HTERT RPE-1 (cell line): ENCODE results near the gene LACTBL1.
"Not testable (repeated sequence)": the region's sequence is repeated elsewhere in the genome, so short reads cannot be mapped to it uniquely, and the experiment has no call there.

Source experiments
- in situ Hi-C: fragments of 300-500 bp; cut with MboI; formaldehyde crosslinking; loops from 4 replicates; pipeline ENCODE4 v1.14.3; 2020; ENCODE audit warnings: low sequenced_read_pairs

The LACTBL1 gene, protein sequence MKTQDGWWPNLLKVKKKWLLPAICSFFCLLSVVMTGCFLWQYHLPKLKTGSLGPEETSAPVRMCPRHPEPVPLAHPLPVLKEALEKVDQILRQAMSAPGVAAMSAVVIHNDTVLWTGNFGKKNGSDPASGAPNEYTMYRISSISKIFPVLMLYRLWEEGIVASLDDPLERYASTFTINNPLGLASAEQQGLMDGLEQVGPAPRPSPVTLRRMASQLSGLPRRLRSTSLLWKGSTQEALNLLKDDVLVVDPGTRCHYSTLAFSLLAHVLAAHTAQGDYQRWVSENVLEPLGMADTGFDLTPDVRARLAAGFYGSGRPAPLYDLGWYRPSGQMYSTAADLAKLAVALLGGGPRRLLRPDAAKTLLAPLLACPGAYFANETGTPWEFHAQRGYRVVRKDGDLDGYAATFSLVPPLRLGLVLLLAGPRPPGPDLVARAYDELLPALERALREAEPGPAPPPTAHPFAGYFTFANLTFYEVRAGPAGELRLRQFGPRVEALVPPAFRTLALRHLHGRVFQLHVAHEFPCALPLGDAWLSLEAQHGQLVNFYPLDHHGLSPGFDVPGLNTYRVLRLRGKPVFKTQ

GRCh38 chr1:22972760-22973159 lies at the start of gene LACTBL1:
TSS of gene LACTBL1 (minus strand) at chr1:22972866. CDS start at chr1:22972316, 550 bp downstream.
- in situ Hi-C loops: no loop called here

DNA sequence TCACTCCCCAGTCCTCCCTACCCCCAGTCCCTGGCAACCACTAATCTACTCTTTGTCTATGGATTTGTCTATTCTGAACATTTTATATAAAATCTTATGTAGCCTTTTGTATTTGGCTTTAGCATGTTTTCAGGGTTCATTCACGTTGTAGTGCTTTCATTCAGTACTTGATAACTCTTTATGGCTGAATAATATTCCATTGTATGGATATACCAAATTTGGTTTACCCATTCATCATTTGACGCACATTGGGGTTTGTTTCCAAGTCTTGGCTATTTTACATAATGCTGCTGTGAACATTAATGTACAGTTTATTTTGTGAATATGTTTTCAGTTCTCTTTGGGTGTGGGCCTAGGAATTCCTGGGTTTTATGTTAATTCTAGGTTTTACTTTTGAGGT lies 49.2 kb upstream of the LACTBL1 start:
- in situ Hi-C loops: no loop called here

- in situ Hi-C loops: no loop called here
Observed at GRCh38 chr1:23020706-23021405, 48.2 kb upstream of the LACTBL1 start.

GRCh38 chr1:23019863-23020625 lies 47.4 kb upstream of the LACTBL1 start:
- in situ Hi-C loops: no loop called here

DNA sequence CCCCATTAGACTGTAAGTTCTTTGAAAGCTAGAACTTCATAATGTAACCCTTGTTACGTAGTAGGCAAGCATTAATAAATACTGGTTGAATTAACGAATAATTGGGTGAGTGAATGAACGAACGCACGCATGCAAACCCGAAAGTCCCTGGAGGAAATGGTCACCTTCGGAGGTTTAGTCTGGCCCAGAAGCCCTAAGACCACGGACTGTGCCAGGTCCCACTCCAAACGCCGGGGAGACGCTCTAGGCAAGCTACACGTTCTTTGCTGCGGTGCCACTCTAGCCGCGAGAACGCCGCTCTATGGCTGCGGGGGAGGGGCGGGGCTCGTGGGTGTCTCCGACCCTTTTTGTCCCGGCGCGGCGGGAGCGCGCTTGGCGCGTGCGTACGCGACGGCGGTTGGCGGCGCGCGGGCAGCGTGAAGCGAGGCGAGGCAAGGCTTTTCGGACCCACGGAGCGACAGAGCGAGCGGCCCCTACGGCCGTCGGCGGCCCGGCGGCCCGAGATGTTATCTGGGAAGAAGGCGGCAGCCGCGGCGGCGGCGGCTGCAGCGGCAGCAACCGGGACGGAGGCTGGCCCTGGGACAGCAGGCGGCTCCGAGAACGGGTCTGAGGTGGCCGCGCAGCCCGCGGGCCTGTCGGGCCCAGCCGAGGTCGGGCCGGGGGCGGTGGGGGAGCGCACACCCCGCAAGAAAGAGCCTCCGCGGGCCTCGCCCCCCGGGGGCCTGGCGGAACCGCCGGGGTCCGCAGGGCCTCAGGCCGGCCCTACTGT lies 46.6 kb upstream of the LACTBL1 start, which contains the start of gene KDM1A:
TSS of gene KDM1A (plus strand) at position 375 of the 769 bp plus-strand sequence. CDS start at position 504, 129 bp downstream.
- in situ Hi-C loops: no loop called here

DNA sequence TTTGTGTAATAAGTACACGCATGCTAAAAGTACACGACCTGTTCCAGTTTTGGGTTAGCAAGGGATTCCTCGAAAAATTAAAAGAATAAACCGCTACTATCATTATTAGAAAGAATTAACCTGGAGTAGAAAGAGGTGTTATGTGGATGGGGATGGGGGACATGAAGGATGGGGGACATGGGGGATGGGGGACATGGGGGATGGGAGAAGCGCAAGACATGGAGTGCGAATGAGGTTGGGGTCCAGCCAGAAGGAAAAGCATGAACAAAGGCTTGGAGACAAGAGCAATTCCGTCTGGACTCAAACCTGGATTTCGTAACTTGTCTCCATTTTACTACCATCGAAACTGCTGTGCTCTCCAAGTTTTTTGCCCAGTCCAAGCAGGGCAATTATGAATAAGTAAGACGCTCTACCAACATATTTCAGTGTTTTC lies 46.0 kb upstream of the LACTBL1 start:
- in situ Hi-C loops: no loop called here

- in situ Hi-C loops: no loop called here
Observed at GRCh38 chr1:23013657-23014056, 41.0 kb upstream of the LACTBL1 start.

DNA sequence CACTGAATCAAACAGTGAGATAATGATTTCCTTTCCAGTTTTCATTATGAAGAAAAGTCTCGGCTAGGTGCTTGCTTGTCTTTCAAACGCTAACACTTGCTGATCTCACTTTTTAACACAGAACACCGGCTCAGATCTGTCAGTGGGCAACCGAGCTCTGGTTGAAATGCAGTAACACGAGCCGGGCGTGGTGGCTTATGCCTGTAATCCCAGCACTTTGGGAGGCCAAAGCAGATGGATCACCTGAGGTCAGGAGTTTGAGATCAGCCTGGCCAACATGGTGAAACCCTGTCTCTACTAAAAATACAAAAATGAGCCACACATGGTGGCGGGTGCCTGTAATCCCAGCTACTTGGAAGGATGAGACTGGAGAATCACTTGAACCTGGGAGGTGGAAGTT lies 37.4 kb upstream of the LACTBL1 start:
- in situ Hi-C loops: not testable (repeated sequence)

DNA sequence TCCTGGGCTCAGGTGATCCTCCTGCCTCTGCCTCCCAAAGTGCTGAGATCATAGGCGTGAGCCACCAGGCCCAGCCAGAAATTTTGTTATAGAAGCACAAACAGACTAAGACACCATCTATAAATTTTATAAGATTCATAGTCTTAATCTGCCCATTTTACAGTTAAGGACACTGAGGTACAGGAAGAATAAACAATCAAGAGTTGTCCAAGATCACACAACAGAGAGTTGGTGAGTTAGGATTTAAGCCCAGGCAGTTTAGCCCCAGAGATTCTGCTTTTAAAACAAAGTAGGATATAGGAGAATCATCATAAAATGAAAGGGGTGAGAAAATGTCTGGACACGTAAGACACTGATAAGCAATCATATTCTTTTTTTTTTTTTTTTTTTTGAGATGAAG lies 36.2 kb upstream of the LACTBL1 start:
- in situ Hi-C loops: no loop called here

GRCh38 chr1:23007106-23007505 lies 34.4 kb upstream of the LACTBL1 start:
- in situ Hi-C loops: no loop called here

DNA sequence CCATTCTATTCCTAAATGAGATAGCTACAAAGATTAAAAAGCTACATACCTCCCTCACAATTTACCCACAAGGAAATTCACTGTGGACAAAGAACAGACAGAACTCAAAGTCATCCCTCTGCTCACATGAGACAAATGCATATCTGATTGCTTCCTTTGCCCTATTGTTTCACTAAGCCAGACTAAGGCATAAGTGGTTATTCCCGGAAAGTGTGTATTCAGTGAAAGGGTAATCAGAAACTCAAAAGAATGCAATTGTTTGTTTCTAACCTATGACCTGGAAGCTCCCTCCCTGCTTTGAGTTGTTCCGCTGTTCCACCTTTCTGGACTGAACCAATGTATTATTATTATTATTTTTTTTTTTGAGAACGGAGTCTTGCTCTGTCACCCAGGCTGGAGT lies 32.1 kb upstream of the LACTBL1 start:
- in situ Hi-C loops: not testable (repeated sequence)

- in situ Hi-C loops: no loop called here
Observed at GRCh38 chr1:23004112-23004511, 31.4 kb upstream of the LACTBL1 start.

DNA sequence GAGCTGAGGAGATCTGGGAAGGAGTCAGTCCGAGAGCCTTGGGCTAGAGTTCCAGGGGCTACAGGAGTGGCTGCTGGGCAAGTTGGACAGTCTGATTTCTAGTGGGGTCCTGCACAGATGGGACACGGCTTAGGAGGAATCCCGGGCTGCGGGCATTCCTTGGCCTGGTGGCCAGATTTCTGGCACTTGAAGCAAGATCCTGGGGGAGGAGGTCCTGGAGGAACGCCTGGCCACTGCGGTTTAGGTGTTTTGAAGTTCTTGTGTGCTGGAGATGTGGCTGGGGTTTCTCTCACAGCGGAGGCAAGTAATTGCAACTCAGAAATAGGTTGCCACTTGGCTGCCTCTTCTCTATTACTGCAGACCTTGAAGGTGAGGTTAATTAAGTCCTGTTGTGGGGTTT lies 29.6 kb upstream of the LACTBL1 start:
- in situ Hi-C loops: not testable (repeated sequence)

DNA sequence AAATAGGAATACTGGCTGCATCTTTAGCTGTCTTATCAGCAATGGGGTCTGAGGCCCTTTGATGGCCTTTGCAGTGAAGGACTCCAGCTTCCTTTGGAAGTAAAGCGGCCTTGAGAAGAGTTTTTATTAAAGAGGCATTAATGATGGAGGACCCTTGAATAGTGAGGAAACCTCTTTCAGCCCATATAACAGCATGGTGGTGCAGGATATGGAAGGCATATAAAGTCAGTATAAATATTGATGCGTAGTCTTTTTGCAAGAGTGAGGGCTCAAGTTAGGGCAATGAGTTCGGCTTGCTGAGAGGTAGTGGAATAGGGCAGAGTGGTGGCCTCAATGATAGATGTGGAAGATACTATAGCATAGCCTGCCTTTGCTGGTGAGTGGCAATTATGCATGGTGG lies 27.5 kb upstream of the LACTBL1 start:
- in situ Hi-C loops: not testable (repeated sequence)

- in situ Hi-C loops: not testable (repeated sequence)
Observed at GRCh38 chr1:22997528-22997927, 24.9 kb upstream of the LACTBL1 start.

DNA sequence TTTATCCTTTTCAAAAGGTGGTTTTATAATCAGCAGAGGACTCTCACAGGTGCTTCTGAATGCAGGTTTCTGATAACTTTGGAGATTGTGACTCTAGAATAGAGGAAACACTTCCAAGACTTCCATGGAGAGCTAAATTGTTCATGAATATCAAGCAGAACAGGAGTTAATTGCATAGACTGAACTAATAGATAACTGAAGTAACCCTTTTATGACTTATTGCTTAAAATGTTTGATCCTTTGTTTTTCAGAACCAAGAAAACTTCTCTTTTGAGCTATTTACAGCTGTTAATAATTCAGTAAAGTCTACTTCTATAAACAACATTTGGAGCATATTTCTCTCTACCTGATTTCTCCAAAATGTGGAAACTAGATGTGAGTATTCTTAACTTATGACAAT lies 23.1 kb upstream of the LACTBL1 start:
- in situ Hi-C loops: no loop called here

- in situ Hi-C loops: not testable (repeated sequence)
Observed at GRCh38 chr1:22993220-22993795, 20.6 kb upstream of the LACTBL1 start.

GRCh38 chr1:22992384-22992783 lies 19.7 kb upstream of the LACTBL1 start:
- in situ Hi-C loops: not testable (repeated sequence)

GRCh38 chr1:22983944-22984343 lies 11.3 kb upstream of the LACTBL1 start:
- in situ Hi-C loops: no loop called here

- in situ Hi-C loops: not testable (repeated sequence)
Observed at GRCh38 chr1:22980471-22980790, 7.8 kb upstream of the LACTBL1 start.
